ENCODE results near the gene JAK2.

JAK2 gene

GRCh38 chr9:5122516-5122915 lies 137.4 kb downstream of the JAK2 start:
- no peak for DNase-seq (ENCODE audit: low read depth in 2 of 3, low spot score in 1 of 3)

GRCh38 chr9:5140151-5140550 lies 155.1 kb downstream of the JAK2 start:
- no peak for DNase-seq (ENCODE audit: low read depth in 2 of 3, low spot score in 1 of 3)

GRCh38 chr9:5144217-5144616 lies 159.1 kb downstream of the JAK2 start:
- no peak for DNase-seq (ENCODE audit: low read depth in 2 of 3, low spot score in 1 of 3)

DNA sequence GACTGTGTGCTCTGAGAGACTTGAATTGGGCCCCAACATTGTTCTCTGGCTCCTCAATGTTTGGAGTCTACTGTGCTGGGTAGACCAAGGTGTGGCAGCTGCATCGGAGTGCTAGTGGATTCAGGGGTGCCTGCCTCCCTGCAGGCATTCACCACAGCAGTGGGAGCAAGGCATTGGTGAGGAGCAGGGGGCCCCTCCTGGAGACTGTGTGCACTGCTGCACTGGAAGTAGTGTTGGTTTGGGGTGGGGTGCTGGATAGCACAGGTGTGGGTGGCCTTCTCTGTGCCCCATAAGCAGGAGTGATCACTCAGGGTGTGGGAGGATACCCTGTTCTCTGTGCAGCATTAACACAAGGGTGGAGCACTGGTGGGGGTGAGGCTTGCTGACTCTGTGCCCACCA lies 161.2 kb downstream of the JAK2 start:
- DNase-seq (ENCODE audit: low read depth in 2 of 3, low spot score in 1 of 3) = no peak

All from stimulated activated CD4-positive, alpha-beta T cell treated with anti-CD3 and anti-CD28 coated beads, Interleukin-12 subunit alpha, Interleukin-12 subunit beta, amount 100 ng/mL, for 48 hours (primary cell).